ENCODE measurements around the gene CLDN9. TPM values are rescaled to one million over a fixed set of nuclear protein-coding genes. Genes with fewer than 3 reads are reported as not detected.
"Not testable (repeated sequence)": the region's sequence is repeated elsewhere in the genome, so short reads cannot be mapped to it uniquely, and the experiment has no call there.

The CLDN9 gene
- total RNA-seq, 1 donor from 2014 or later: 0.14 TPM

- intact Hi-C loops (cut with micrococcal nuclease): loop anchor here (5.0 to 10.0 kb wide), 2 partner anchors 97 to 449 kb away; partner anchors contain the start of gene CLUAP1
- Mint-ChIP-seq H3K36me3 (ENCODE audit: low read depth) (peaks cover 55% of the 10 kb centered on the region), H3K4me1 (ENCODE audit: low read depth) (peaks cover 66% of the 10 kb centered on the region), H3K4me3 (ENCODE audit: low read depth) (peak overlapping the region; percentile 63), H3K27ac (peak overlapping the region; percentile 68)
- H3K27me3 Mint-ChIP-seq (ENCODE audit: low read depth); DNase-seq (ENCODE audit: low spot score); H3K9me3 Mint-ChIP-seq: not testable (repeated sequence)
Observed at GRCh38 chr16:3055734-3056115, 43.0 kb downstream of the CLDN9 start.

- Mint-ChIP-seq H3K4me3 (ENCODE audit: low read depth) (peak overlapping the region; percentile 71), H3K27ac (peak overlapping the region; percentile 87), H3K36me3 (ENCODE audit: low read depth) (peaks cover 48% of the 10 kb centered on the region), H3K4me1 (ENCODE audit: low read depth) (peaks cover 58% of the 10 kb centered on the region), H3K27me3 (ENCODE audit: low read depth) (no peaks in the 10 kb centered on the region), H3K9me3 (no peaks in the 10 kb centered on the region)
- intact Hi-C loops (cut with micrococcal nuclease): loop anchor here (5.0 to 10.0 kb wide), 2 partner anchors 96 to 448 kb away; partner anchors contain the start of gene CLUAP1
- DNase-seq (ENCODE audit: low spot score): no peak
Observed at GRCh38 chr16:3056336-3057180, 43.8 kb downstream of the CLDN9 start.

GRCh38 chr16:3057181-3058138, 44.7 kb downstream of the CLDN9 start:
- no peak for DNase-seq (ENCODE audit: low spot score)
- Mint-ChIP-seq H3K36me3 (ENCODE audit: low read depth) (peaks cover 42% of the 10 kb centered on the region), H3K27ac (peak overlapping the region; percentile 87), H3K4me3 (ENCODE audit: low read depth) (peak overlapping the region; percentile 71), H3K27me3 (ENCODE audit: low read depth) (no peaks in the 10 kb centered on the region), H3K9me3 (no peaks in the 10 kb centered on the region), H3K4me1 (ENCODE audit: low read depth) (peaks cover 54% of the 10 kb centered on the region)
- intact Hi-C loops (cut with micrococcal nuclease): loop anchor here (2.0 to 10.0 kb wide), 4 partner anchors 17 to 447 kb away; partner anchors contain the start of gene CLUAP1

GRCh38 chr16:3058139-3059030, 45.7 kb downstream of the CLDN9 start:
- intact Hi-C loops (cut with micrococcal nuclease): loop anchor here (1.0 to 10.0 kb wide), 5 partner anchors 16 to 446 kb away; partner anchors contain the start of gene CLUAP1
- H3K4me1 Mint-ChIP-seq (ENCODE audit: low read depth): peaks cover 60% of the 10 kb centered on the region
- no peak for DNase-seq (ENCODE audit: low spot score)
- H3K4me3 Mint-ChIP-seq (ENCODE audit: low read depth): peak overlapping the region; percentile 86
- peak overlapping the region; percentile 80 for H3K27ac Mint-ChIP-seq
- H3K36me3 Mint-ChIP-seq (ENCODE audit: low read depth): peaks cover 40% of the 10 kb centered on the region
- H3K27me3 Mint-ChIP-seq (ENCODE audit: low read depth): no peaks in the 10 kb centered on the region
- H3K9me3 Mint-ChIP-seq: no peaks in the 10 kb centered on the region

GRCh38 chr16:3059041-3059722, 46.5 kb downstream of the CLDN9 start:
- H3K4me1 Mint-ChIP-seq (ENCODE audit: low read depth): peaks cover 60% of the 10 kb centered on the region
- intact Hi-C loops (cut with micrococcal nuclease): loop anchor here (1.0 to 10.0 kb wide), 5 partner anchors 16 to 446 kb away; partner anchors contain the start of gene CLUAP1
- no peaks in the 10 kb centered on the region for H3K27me3 Mint-ChIP-seq (ENCODE audit: low read depth)
- peaks cover 37% of the 10 kb centered on the region for H3K36me3 Mint-ChIP-seq (ENCODE audit: low read depth)
- DNase-seq (ENCODE audit: low spot score): peak; percentile 86
- peak overlapping the region; percentile 86 for H3K4me3 Mint-ChIP-seq (ENCODE audit: low read depth)
- peak overlapping the region; percentile 89 for H3K27ac Mint-ChIP-seq
- no peaks in the 10 kb centered on the region for H3K9me3 Mint-ChIP-seq

GRCh38 chr16:3059723-3060242, 47.1 kb downstream of the CLDN9 start:
- H3K4me1 Mint-ChIP-seq (ENCODE audit: low read depth): peaks cover 59% of the 10 kb centered on the region
- peaks cover 31% of the 10 kb centered on the region for H3K36me3 Mint-ChIP-seq (ENCODE audit: low read depth)
- peak overlapping the region; percentile 85 for H3K4me3 Mint-ChIP-seq (ENCODE audit: low read depth)
- H3K9me3 Mint-ChIP-seq: no peaks in the 10 kb centered on the region
- H3K27me3 Mint-ChIP-seq (ENCODE audit: low read depth): no peaks in the 10 kb centered on the region
- no peak for DNase-seq (ENCODE audit: low spot score)
- intact Hi-C loops (cut with micrococcal nuclease): loop anchor here (1.0 to 10.0 kb wide), 5 partner anchors 15 to 445 kb away; partner anchors contain the start of gene CLUAP1
- peak overlapping the region; percentile 89 for H3K27ac Mint-ChIP-seq

- intact Hi-C loops (cut with micrococcal nuclease): no loop called here
- H3K4me3 Mint-ChIP-seq (ENCODE audit: low read depth): peak overlapping the region; percentile 85
- H3K27me3 Mint-ChIP-seq (ENCODE audit: low read depth): no peaks in the 10 kb centered on the region
- H3K27ac Mint-ChIP-seq: peak overlapping the region; percentile 89
- no peak for DNase-seq (ENCODE audit: low spot score)
- peaks cover 25% of the 10 kb centered on the region for H3K36me3 Mint-ChIP-seq (ENCODE audit: low read depth)
- peaks cover 53% of the 10 kb centered on the region for H3K4me1 Mint-ChIP-seq (ENCODE audit: low read depth)
- H3K9me3 Mint-ChIP-seq: no peaks in the 10 kb centered on the region
Observed at GRCh38 chr16:3060339-3061127, 47.8 kb downstream of the CLDN9 start.

GRCh38 chr16:3062553-3062952, 49.8 kb downstream of the CLDN9 start:
- Mint-ChIP-seq H3K27ac (no peak overlapping the region), H3K9me3 (no peaks in the 10 kb centered on the region), H3K4me3 (ENCODE audit: low read depth) (no peak overlapping the region), H3K36me3 (ENCODE audit: low read depth) (peaks cover 30% of the 10 kb centered on the region), H3K4me1 (ENCODE audit: low read depth) (peaks cover 46% of the 10 kb centered on the region), H3K27me3 (ENCODE audit: low read depth) (no peaks in the 10 kb centered on the region)
- DNase-seq (ENCODE audit: low spot score): no peak
- intact Hi-C loops (cut with micrococcal nuclease): no loop called here

GRCh38 chr16:3063625-3064386, 51.1 kb downstream of the CLDN9 start:
- no peak for DNase-seq (ENCODE audit: low spot score)
- intact Hi-C loops (cut with micrococcal nuclease): no loop called here
- Mint-ChIP-seq H3K27me3 (ENCODE audit: low read depth) (no peaks in the 10 kb centered on the region), H3K4me3 (ENCODE audit: low read depth) (peak overlapping the region; percentile 73), H3K27ac (peak overlapping the region; percentile 63), H3K4me1 (ENCODE audit: low read depth) (peaks cover 52% of the 10 kb centered on the region), H3K9me3 (no peaks in the 10 kb centered on the region), H3K36me3 (ENCODE audit: low read depth) (peaks cover 43% of the 10 kb centered on the region)
